RWPE1 (cell line): Measurements from ENCODE around the gene VPS13D.

Experiments used
- CTCF ChIA-PET: fragments of 350-600 bp; sonication (Branson Sonifier 250); formaldehyde crosslinking; extraction: SDS; loops from one replicate; lab custom pipeline; 2021; lab: Yijun Ruan, JAX
- POLR2A ChIA-PET: fragments of 400-600 bp; formaldehyde crosslinking; extraction: SDS; loops from one replicate; lab custom pipeline; 2020; ENCODE audit warnings: antibody characterized with exemption; ENCODE audit not compliant: low non-redundant PET; lab: Yijun Ruan, JAX
- DNase-seq: peaks from one replicate; pipeline ENCODE4 v3.0.0; 2012; ENCODE audit warnings: low spot score
- H3K27ac ChIP-seq: fragments of 450-650 bp; 2 replicates; pipeline ENCODE4 v1.5.1; 2017
- CTCF ChIP-seq: fragments of 450-650 bp; conservative IDR thresholded peaks from 2 replicates; pipeline ENCODE4 v1.5.1; 2017; ENCODE audit warnings: low read depth, mild to moderate bottlenecking

VPS13D gene

GRCh38 chr1:12415038-12415466, 185.2 kb downstream of the VPS13D start:
- no peak for DNase-seq
- ChIA-PET CTCF (no interaction called here), POLR2A (no interaction called here)
- TF ChIP-seq CTCF = no peak
- H3K27ac ChIP-seq = no peak overlapping the region

DNA sequence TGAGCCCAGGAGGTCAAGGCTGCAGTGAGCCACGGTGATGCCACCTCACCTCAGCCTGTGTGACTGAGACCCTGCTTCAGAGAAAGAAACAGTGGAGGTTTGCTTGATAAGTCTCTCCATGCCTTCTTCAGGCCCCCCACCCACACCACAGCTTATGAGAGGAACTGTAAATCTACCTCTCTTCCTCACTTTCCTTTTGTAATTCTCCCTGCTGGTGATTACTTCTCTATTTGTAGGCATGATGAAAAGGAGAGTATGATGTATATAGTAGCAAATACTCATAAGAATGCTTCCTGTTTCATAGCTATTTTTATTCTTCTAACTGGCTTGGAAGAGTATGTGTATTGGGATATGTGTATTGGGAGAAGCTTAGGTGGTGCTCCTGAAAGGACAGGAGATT, 186.3 kb downstream of the VPS13D start:
- H3K27ac ChIP-seq = no peak overlapping the region
- no peak for TF ChIP-seq CTCF
- no peak for DNase-seq
- ChIA-PET POLR2A (no interaction called here), CTCF (interaction anchor here (0.5 kb wide), 1 partner anchor 12 kb away, joined by 3 read pairs; no protein-coding TSS in a partner anchor)

- no peak for DNase-seq
- ChIA-PET CTCF (interaction anchor here (1.2 kb wide), 1 partner anchor 9 kb away, joined by 4 read pairs; no protein-coding TSS in a partner anchor), POLR2A (no interaction called here)
- no peak for TF ChIP-seq CTCF
- H3K27ac ChIP-seq = no peak overlapping the region
Measured at GRCh38 chr1:12416744-12417143, 186.9 kb downstream of the VPS13D start.

DNA sequence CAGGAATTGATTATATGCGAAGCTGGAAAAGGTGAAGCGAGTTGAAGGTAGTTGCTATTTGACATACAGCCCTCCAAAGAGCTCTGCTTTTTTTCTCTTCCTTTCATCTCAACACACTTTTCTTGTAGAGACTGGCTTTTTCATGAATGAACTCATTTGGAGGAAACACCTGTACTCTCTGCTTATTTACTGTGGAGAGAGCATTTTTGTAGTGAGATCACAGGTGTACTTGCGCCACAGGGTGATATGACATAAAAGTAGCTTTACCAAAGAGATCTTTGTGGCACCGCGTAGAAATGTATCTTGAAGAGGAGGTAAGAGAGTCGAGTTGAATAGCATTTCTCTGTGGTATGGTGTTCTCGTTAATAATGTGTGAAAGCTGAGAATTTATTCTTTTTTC, 187.6 kb downstream of the VPS13D start:
- no peak for TF ChIP-seq CTCF
- no peak for DNase-seq
- ChIA-PET POLR2A (no interaction called here), CTCF (interaction anchor here (1.2 kb wide), 1 partner anchor 8 kb away, joined by 4 read pairs; no protein-coding TSS in a partner anchor)
- H3K27ac ChIP-seq = no peak overlapping the region

- ChIA-PET POLR2A (no interaction called here), CTCF (interaction anchor here (0.6 kb wide), 1 partner anchor 65 kb away, joined by 3 read pairs; no protein-coding TSS in a partner anchor)
- TF ChIP-seq CTCF = no peak
- H3K27ac ChIP-seq = no peak overlapping the region
- DNase-seq = no peak
Measured at GRCh38 chr1:12420171-12420570, 190.3 kb downstream of the VPS13D start.

- ChIA-PET POLR2A (no interaction called here), CTCF (no interaction called here)
- no peak overlapping the region for H3K27ac ChIP-seq
- no peak for DNase-seq
- no peak for TF ChIP-seq CTCF
Measured at GRCh38 chr1:12422488-12422887, 192.7 kb downstream of the VPS13D start.

DNA sequence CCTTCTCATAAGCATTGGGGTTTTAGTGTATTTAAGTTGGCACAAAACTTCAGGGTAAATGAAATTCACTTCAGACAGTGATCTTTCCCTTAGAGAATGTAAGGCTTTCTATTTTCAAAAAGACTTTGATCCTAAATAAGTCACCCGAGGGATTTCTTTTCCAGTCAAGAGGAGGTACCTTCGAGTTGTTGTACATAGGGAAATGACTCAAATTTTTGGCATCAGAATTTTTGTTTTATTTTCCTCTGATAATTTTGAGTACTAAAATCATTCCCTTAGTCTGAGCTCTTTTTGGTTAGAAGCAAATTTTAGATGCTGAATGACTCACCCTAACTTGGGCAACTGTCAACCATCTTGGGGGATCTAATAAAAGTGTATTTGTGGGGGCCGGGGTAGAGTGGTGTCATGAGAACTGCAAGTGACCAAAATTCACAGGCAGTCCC, 194.3 kb downstream of the VPS13D start:
- H3K27ac ChIP-seq = no peak overlapping the region
- no peak for DNase-seq
- TF ChIP-seq CTCF = no peak
- CTCF ChIA-PET = no interaction called here
- POLR2A ChIA-PET = no interaction called here
